Aorta (tissue), 5 donors: ENCODE data around the gene FNIP1. TPM values are rescaled to one million over a fixed set of nuclear protein-coding genes. Genes with fewer than 3 reads are reported as not detected.

Source experiments
- ATAC-seq: fragments of 200-7000 bp; cut with Tn5 transposase; one replicate; pipeline ENCODE4 v1.9.1; 2022; ENCODE audit warnings: moderate library complexity; ENCODE audit not compliant: low FRiP score
- DNase-seq, 2 donors: peaks; one replicate each; pipeline ENCODE4 v3.0.0-alpha.2; 2020
- H3K27ac ChIP-seq, 2 donors: one replicate each; pipeline ENCODE4 v1.5.1; 2013; ENCODE audit warnings: low read length in 2 of 2, mild to moderate bottlenecking in 2 of 2, moderate library complexity in 2 of 2, control low read depth in 1 of 2, inconsistent platforms in 1 of 2, low read depth in 1 of 2
- H3K27me3 ChIP-seq, 2 donors: one replicate each; pipeline ENCODE4 v1.6.1; 2013; ENCODE audit warnings: control low read depth in 1 of 2, low read length in 1 of 2, mild to moderate bottlenecking in 1 of 2, moderate library complexity in 1 of 2; ENCODE audit not compliant: insufficient read depth in 2 of 2, control insufficient read depth in 1 of 2
- H3K36me3 ChIP-seq, 2 donors: one replicate each; pipeline ENCODE4 v1.6.1; 2013; ENCODE audit warnings: control low read depth in 1 of 2, low read length in 1 of 2, mild to moderate bottlenecking in 1 of 2; ENCODE audit not compliant: insufficient read depth in 2 of 2, control insufficient read depth in 1 of 2
- H3K4me1 ChIP-seq, 2 donors: one replicate each; pipeline ENCODE4 v1.6.1; 2013; ENCODE audit warnings: low read length in 2 of 2, control low read depth in 1 of 2, mild to moderate bottlenecking in 1 of 2, moderate library complexity in 1 of 2; ENCODE audit not compliant: insufficient read depth in 2 of 2, control insufficient read depth in 1 of 2
- H3K4me3 ChIP-seq, 2 donors: one replicate each; pipeline ENCODE4 v1.5.1; 2013; ENCODE audit warnings: low read length in 2 of 2, control low read depth in 1 of 2, mild to moderate bottlenecking in 1 of 2
- H3K9me3 ChIP-seq: one replicate; pipeline ENCODE4 v1.6.1; 2013; ENCODE audit warnings: mild to moderate bottlenecking, low read length; ENCODE audit not compliant: control insufficient read depth
- WGBS, 2 donors: extraction: QIAGEN DNeasy Blood & Tissue Kit; methylation state at CpG; one replicate each; pipeline ENCODE4 v1.1.7; 2013; 5-methylcytosine and 5-hydroxymethylcytosine counted together
- intact Hi-C, 2 donors: fragments of 100-400 bp; cut with DNase I; formaldehyde crosslinking; loops; one replicate each; pipeline versions ENCODE4 v1.14.2 to v1.15.0; 2022
- polyA plus RNA-seq, 2 donors: library from polyadenylated mRNA; stranded (reverse); fragments of 200-250 nt; gene quantifications; one replicate each; pipeline ENCODE4 v1.2.3, GENCODE V29; 2013
- total RNA-seq, 2 donors: library from RNA; stranded (reverse); fragmentation: NEBNext Ultra II Directional; extraction: Animal tissue kit (Norgen Biotek cat#: 25700); gene quantifications; one replicate each; pipeline ENCODE4 v1.2.1, GENCODE V29; 2021
- donor health status: healthy with polysubstance abuse.
- donor health status: Bipolar disorder and iron deficiency.
- donor health status: DM: no; HTN: no; CAD: no.
- donor health status: DM: no; HTN: no; CAD: no.
- donor health status: DM: yes; HTN: yes; CAD: no.

Gene FNIP1
- total and polyA plus RNA-seq, 4 donors: 4.0 to 50.0 (median 24.6) TPM

DNA sequence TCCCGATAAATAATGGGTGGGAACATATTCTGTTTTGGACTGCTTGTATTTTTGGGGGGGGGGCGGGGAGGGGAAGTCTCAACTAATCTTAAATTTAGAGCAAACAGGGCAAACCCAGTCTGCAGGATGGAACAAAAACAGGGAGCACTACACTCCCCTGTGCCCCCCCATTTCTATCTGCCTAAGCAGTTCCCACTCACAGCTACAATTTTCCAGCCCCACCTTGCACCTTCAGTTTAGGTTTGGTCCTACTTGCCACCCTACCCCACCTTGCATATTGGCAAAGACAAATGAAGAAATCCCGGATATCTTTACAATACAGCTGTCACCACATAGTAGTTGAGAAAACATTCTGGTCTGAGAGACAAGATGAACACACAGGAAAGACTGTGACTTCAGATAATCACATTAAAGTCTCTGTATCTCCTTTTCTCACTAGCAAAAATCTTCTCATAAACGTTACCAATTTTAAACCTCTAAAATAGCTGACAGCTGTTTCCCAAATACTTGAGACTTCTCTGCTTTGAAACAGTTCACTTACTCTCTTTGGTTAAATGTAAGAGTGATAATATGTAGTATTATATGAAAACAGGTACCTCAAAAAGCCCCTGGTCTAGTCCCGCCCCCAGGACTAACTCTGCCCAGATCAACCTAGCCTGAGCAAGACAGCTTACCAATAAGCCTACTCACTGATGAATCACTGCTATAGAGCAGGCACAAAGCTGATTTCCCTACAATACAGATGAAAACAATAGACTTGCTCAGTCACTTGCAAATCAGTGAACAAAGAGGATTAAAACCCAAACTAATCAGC is 156.6 kb downstream of the FNIP1 start:
- no peak for DNase-seq
- no peaks in the 10 kb centered on the region for H3K27me3 ChIP-seq
- no peaks in the 10 kb centered on the region for H3K36me3 ChIP-seq
- intact Hi-C loops: no loop called here
- no peak overlapping the region for H3K27ac ChIP-seq
- ATAC-seq: no peak
- WGBS, 2 donors: 72 to 73% methylated on average over 5 of the region's 5 CpGs
- no peaks in the 10 kb centered on the region for H3K9me3 ChIP-seq
- no peak overlapping the region for H3K4me3 ChIP-seq
- H3K4me1 ChIP-seq: no peaks in the 10 kb centered on the region

DNA sequence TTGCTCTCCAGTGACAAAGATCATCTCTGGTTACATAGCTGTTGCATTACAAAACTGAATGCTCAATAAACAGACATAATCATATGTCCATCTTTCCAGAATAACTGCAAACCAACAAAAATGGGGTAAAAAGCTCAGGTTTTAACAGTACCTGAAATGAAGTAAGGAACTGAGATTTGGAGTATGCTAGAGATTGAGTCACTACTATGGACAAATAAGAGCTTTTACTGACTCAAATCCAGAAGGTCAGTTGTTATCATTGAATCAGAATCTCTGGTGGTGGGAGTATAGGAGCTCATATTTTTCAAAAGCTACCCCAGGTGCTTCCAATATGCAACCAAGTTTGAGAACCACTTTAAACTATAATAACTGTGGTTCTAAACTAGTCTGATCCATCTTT is 157.7 kb downstream of the FNIP1 start:
- Histone ChIP-seq H3K27ac (no peak overlapping the region), H3K4me3 (no peak overlapping the region), H3K36me3 (no peaks in the 10 kb centered on the region), H3K9me3 (no peaks in the 10 kb centered on the region), H3K4me1 (no peaks in the 10 kb centered on the region), H3K27me3 (no peaks in the 10 kb centered on the region)
- no peak for ATAC-seq
- DNase-seq: no peak
- intact Hi-C loops: loop anchor here in 1 of 2 donors (5.0 kb wide), 1 partner anchor 158 kb away; the partner anchor contains the start of gene FNIP1

DNA sequence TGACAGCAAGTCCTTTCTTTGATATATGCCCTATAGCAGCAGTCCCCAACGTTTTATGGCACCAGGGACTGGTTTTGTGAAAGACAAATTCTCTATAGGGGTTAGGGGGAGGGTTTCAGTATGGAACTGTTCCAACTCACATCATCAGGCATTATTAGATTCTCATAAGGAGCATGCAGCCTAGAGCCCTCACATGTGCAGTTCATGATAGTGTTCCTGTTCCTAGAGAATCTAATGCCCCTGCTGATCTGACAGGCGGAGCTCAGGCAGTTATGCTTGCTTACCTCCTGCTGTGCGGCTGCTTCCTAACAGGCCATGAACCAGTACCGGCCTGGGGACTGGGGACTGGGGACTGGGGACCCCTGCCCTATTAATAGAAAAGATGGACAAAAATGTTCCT is 159.1 kb downstream of the FNIP1 start:
- H3K27me3 ChIP-seq: no peaks in the 10 kb centered on the region
- 78% methylated on average over 4 of the region's 4 CpGs for WGBS, 2 donors
- no peak overlapping the region for H3K4me3 ChIP-seq
- DNase-seq (no peak), ATAC-seq (no peak)
- H3K4me1 ChIP-seq: peaks cover 0 to 2% of the 10 kb centered on the region in 2 donors
- intact Hi-C loops: loop anchor here in 1 of 2 donors (5.0 kb wide), 1 partner anchor 160 kb away; the partner anchor contains the start of gene FNIP1
- H3K9me3 ChIP-seq: no peaks in the 10 kb centered on the region
- no peak overlapping the region for H3K27ac ChIP-seq
- H3K36me3 ChIP-seq: no peaks in the 10 kb centered on the region

DNA sequence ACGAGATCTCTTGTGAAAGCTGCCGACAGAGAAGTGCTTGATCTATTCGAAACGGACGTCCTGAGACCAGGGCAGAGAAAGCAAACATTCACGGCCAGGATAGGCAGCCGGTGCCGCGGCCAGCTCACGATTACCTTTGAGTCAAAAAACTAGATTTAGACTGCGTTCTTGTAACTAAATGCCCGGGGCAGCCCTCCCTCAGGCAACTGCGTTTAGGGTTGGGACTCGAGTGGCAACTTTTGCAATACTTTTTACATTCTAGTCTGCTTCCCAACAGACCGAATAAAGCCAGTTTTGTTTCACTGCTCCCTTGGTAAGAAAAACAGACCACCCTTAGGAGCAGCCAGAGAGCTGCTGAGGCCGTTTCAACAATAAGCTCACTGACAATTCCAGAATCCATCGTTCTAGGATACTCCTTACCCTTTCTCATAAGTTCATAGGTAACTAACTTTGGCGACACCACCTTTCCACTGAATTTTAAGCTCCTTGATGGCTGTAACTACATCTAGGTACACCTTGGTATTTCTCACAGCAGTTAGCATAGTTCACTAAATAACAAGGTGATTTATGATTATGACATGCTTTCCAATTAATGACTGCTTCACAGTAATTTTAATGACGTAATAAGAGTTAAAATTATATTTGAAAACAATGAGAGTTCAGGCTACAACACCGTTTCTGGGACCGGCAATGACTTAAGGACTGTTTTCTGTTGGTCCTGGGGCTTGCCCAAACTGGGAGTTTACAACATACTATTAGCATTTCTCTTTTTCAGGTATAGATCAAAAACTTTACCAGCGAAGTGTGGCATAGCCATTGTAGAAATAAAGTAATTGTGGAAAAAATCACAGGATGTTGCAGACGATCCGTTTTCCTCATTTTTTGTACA is 160.9 kb downstream of the FNIP1 start:
- H3K36me3 ChIP-seq: no peaks in the 10 kb centered on the region
- no peaks in the 10 kb centered on the region for H3K27me3 ChIP-seq
- H3K9me3 ChIP-seq: no peaks in the 10 kb centered on the region
- H3K27ac ChIP-seq: peak overlapping the region; percentile 97 to 98
- DNase-seq (peak in 1 of 2 donors; percentile 83), ATAC-seq (peak; percentile 19)
- WGBS, 2 donors: 1% methylated on average over 24 of the region's 24 CpGs
- intact Hi-C loops: loop anchor here (1.0 to 5.0 kb wide), 2 partner anchors 160 to 161 kb away; partner anchors contain the start of gene FNIP1 (in 1 of the 2)
- peak overlapping the region; percentile 55 to 85 for H3K4me3 ChIP-seq
- H3K4me1 ChIP-seq: peaks cover 0 to 5% of the 10 kb centered on the region in 2 donors

DNA sequence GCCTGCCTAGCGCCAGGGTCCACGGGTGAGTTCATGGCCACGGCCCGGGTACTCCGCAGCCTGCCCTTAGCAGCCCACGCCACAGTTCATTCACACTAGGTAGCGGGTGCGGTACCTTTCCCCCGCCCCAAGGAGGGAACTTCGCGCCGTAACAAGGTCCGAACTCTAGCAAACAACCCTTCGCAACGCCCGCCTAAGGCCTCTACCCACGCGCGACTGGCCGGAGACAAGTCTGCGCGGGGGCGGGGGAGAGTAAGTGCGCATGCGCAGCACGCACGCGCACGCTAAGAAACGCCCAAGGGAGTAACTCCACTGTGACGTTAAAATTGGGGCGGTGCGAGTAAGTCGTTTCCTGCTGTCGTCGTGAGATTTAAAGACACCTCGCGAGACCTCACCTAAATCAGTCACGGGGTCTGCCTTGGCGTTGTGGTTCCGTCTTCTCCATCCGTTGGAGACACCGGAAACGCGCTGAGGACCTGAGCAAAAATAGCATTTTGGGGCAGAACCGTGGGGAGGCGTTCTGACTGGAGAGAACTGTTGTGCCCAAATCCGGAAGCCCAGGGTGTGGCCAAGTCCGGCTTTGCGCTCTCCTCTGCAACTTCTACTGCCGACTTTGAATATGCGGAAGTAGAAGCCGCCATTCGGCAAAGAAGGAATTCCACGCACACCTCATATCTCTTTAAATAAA is 161.7 kb downstream of the FNIP1 start, which contains the start of gene RAPGEF6:
RAPGEF6 (minus strand) TSS at position 234 of the 688 bp plus-strand sequence; CDS start at position 35, 199 bp downstream.
- Histone ChIP-seq H3K27ac (peak within 1 kb of the TSS; percentile 97 to 98), H3K36me3 (no peaks in the 10 kb centered on the region), H3K27me3 (no peaks in the 10 kb centered on the region), H3K4me1 (peaks cover 0 to 5% of the 10 kb centered on the region in 2 donors), H3K4me3 (peak within 1 kb of the TSS; percentile 57 to 85), H3K9me3 (no peaks in the 10 kb centered on the region)
- WGBS, 2 donors: 0% methylated on average over 55 of the region's 55 CpGs
- peak; percentile 99 for ATAC-seq
- intact Hi-C loops: loop anchor here (1.0 to 5.0 kb wide), 2 partner anchors 161 to 162 kb away; partner anchors contain the start of gene FNIP1 (in 1 of the 2)
- DNase-seq: peak; percentile 98 to 99

DNA sequence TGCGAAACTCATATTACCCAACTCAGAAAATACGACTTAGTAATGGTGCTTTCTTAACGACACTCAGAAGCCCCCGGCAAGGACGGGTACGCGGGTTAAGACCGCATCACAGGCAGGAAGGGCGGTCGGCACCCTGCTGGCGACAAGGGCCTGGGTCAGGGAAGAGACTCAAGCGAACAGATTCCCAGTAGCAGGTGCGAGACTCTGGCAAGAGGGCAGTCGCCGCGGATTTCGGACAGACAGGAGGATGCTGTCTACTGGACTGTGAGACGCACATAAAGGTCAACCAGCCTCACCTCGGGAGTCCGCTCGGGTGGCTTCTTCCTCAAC is 162.2 kb downstream of the FNIP1 start:
- ATAC-seq: peak; percentile 67
- Histone ChIP-seq H3K27ac (peak overlapping the region; percentile 86 to 89), H3K27me3 (no peaks in the 10 kb centered on the region), H3K36me3 (no peaks in the 10 kb centered on the region), H3K4me1 (peaks cover 0 to 5% of the 10 kb centered on the region in 2 donors), H3K4me3 (peak overlapping the region; percentile 56 to 57), H3K9me3 (no peaks in the 10 kb centered on the region)
- WGBS, 2 donors: 0% methylated on average over 21 of the region's 21 CpGs
- intact Hi-C loops: no loop called here
- peak; percentile 77 to 84 for DNase-seq

DNA sequence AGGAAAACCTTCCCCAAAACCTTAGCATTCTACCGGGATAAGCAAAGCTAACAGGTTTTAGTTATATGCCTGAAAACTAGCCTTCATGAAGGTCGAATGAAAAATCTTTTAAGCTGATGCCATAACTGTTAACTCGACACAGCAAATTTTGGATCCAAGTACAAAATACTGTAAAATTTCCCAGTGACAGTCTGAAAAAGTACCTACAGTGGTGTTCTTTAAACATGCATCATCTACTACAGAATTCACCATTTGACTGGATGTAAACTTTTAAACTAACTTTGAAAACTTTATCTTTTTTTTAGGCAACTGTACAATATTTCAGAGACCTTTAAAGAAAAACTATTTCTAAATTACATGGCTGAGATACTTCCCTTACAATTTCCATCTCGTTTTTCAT is 162.6 kb downstream of the FNIP1 start:
- Histone ChIP-seq H3K4me3 (peak overlapping the region; percentile 56 to 57), H3K27me3 (no peaks in the 10 kb centered on the region), H3K27ac (peak overlapping the region; percentile 86 to 89), H3K9me3 (no peaks in the 10 kb centered on the region), H3K36me3 (no peaks in the 10 kb centered on the region), H3K4me1 (peaks cover 0 to 5% of the 10 kb centered on the region in 2 donors)
- DNase-seq (no peak), ATAC-seq (no peak)
- 0% methylated on average over 4 of the region's 4 CpGs for WGBS, 2 donors
- intact Hi-C loops: no loop called here

DNA sequence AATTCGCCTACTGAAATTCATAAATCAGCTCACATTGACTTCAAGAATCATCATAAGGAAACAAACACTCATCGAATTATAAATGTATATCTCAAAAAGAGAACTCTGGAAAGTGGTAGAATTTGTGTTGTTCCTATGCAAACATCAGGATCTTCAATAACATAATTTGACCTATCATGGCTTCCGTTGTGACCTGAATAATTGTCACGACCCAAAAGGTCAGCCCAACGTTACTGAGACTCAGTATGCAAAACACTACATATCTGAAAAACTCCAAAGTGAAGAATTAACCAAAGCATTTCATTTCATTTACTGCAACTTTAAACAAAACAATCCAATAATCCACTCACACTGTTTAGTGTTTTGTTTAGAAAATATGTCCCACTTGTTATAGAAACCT is 163.0 kb downstream of the FNIP1 start:
- WGBS, 2 donors: 12 to 23% methylated on average over 5 of the region's 5 CpGs
- ATAC-seq (no peak), DNase-seq (no peak)
- Histone ChIP-seq H3K27ac (no peak overlapping the region), H3K4me1 (peaks cover 0 to 5% of the 10 kb centered on the region in 2 donors), H3K9me3 (no peaks in the 10 kb centered on the region), H3K36me3 (no peaks in the 10 kb centered on the region), H3K4me3 (peak overlapping the region; percentile 56 to 57), H3K27me3 (no peaks in the 10 kb centered on the region)
- intact Hi-C loops: no loop called here
